ENCODE measurements around the gene NRXN3. TPM values are rescaled to one million over a fixed set of nuclear protein-coding genes. Genes with fewer than 3 reads are reported as not detected.

NRXN3 gene
- total RNA-seq, 1 donor = 2.5 TPM

DNA sequence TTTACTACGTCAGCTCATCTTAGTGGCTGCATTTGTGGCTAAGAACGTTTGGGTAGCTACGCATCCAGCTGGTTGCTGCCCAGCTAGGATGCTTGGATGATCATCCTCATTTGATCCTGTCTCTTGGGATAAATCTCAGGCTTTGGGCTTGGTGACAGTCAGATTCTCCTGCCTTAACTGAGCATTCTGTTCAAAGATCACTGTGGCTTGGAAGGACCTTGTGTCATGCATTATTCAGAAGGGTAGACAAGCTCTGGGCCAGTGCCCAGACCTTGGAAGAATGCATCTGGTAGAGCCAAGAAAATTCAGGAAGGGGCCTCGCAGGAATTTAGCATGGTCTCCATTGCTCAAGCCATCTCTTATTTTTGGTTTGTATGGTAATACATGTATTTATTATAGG, 188.4 kb downstream of the NRXN3 start:
- H2AFZ ChIP-seq (ENCODE audit: low read length) = no peak overlapping the region
- H3K4me2 ChIP-seq (ENCODE audit: insufficient read depth, low read length) = no peak overlapping the region
- DNase-seq (ENCODE audit: insufficient read length, low spot score, missing footprints) = no peak
- H3K36me3 ChIP-seq (ENCODE audit: insufficient read depth, low read length) = no peaks in the 10 kb centered on the region
- no peak overlapping the region for H3K4me3 ChIP-seq (ENCODE audit: insufficient read depth, low read length)
- TF ChIP-seq, protein P1, sequence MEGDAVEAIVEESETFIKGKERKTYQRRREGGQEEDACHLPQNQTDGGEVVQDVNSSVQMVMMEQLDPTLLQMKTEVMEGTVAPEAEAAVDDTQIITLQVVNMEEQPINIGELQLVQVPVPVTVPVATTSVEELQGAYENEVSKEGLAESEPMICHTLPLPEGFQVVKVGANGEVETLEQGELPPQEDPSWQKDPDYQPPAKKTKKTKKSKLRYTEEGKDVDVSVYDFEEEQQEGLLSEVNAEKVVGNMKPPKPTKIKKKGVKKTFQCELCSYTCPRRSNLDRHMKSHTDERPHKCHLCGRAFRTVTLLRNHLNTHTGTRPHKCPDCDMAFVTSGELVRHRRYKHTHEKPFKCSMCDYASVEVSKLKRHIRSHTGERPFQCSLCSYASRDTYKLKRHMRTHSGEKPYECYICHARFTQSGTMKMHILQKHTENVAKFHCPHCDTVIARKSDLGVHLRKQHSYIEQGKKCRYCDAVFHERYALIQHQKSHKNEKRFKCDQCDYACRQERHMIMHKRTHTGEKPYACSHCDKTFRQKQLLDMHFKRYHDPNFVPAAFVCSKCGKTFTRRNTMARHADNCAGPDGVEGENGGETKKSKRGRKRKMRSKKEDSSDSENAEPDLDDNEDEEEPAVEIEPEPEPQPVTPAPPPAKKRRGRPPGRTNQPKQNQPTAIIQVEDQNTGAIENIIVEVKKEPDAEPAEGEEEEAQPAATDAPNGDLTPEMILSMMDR (IDR thresholded peaks at IDR 0.05; ENCODE audit: extremely low read depth, low read depth, low read length) = no peak
- no peaks in the 10 kb centered on the region for H3K9me3 ChIP-seq (ENCODE audit: low read depth, low read length)
- H4K20me1 ChIP-seq (ENCODE audit: insufficient read depth, low read length) = no peaks in the 10 kb centered on the region
- no peaks in the 10 kb centered on the region for H3K4me1 ChIP-seq (ENCODE audit: insufficient read depth, low read length)
- no peak overlapping the region for H3K27ac ChIP-seq (ENCODE audit: low read depth, low read length)
- H3K79me2 ChIP-seq (ENCODE audit: insufficient read depth, low read length) = no peaks in the 10 kb centered on the region
- H3K27me3 ChIP-seq (ENCODE audit: insufficient read depth, low read length) = no peaks in the 10 kb centered on the region

DNA sequence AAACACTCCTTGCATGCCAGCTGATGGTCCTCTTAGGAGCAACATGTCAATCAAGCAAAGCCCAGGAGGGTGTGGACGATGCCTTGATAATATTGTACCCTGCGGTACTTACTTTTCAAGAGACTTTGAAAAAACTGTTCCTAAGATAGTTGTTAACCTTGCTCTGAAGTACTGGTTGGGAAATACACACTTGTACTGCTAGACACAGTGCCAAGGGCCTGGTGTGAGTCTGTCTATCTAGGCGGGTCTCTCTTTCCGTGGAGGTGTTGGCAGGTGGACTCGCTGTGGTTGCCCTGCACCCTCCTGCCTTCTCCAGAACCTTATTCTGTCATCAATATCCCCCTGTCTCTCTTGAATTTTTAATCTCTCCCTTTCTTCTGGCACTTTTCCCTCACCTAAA, 189.4 kb downstream of the NRXN3 start:
- Histone ChIP-seq H4K20me1 (ENCODE audit: insufficient read depth, low read length) (no peaks in the 10 kb centered on the region), H3K4me2 (ENCODE audit: insufficient read depth, low read length) (no peak overlapping the region), H3K27ac (ENCODE audit: low read depth, low read length) (no peak overlapping the region), H3K4me3 (ENCODE audit: insufficient read depth, low read length) (no peak overlapping the region), H3K36me3 (ENCODE audit: insufficient read depth, low read length) (no peaks in the 10 kb centered on the region), H3K27me3 (ENCODE audit: insufficient read depth, low read length) (no peaks in the 10 kb centered on the region), H2AFZ (ENCODE audit: low read length) (no peak overlapping the region), H3K4me1 (ENCODE audit: insufficient read depth, low read length) (no peaks in the 10 kb centered on the region), H3K9me3 (ENCODE audit: low read depth, low read length) (no peaks in the 10 kb centered on the region), H3K79me2 (ENCODE audit: insufficient read depth, low read length) (no peaks in the 10 kb centered on the region)
- no peak for DNase-seq (ENCODE audit: insufficient read length, low spot score, missing footprints)
- TF ChIP-seq, protein P1 (IDR thresholded peaks at IDR 0.05; ENCODE audit: extremely low read depth, low read depth, low read length) = no peak

DNA sequence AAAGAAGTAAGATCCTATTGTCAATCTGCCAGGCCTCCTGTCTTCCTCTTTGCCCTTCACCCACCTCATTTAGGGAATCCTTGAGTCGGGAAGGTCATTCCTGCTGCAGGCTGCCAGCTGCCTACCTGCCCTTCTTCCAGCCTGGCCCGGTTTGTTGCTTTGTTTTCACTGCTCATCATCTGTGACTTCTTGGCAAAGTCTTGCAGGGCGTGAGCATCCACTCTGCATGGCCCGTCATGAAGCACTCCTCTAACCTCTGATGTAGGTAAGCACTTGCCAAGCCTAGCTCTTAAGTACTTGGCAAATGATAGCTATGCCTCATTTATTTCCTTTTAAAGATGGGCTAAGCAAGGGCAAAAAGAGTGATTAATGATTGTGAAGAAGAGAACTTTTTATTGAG, 192.8 kb downstream of the NRXN3 start:
- Histone ChIP-seq H3K4me3 (ENCODE audit: insufficient read depth, low read length) (no peak overlapping the region), H3K27ac (ENCODE audit: low read depth, low read length) (no peak overlapping the region), H3K36me3 (ENCODE audit: insufficient read depth, low read length) (no peaks in the 10 kb centered on the region), H3K79me2 (ENCODE audit: insufficient read depth, low read length) (no peaks in the 10 kb centered on the region), H3K4me2 (ENCODE audit: insufficient read depth, low read length) (no peak overlapping the region), H2AFZ (ENCODE audit: low read length) (no peak overlapping the region), H3K27me3 (ENCODE audit: insufficient read depth, low read length) (no peaks in the 10 kb centered on the region), H4K20me1 (ENCODE audit: insufficient read depth, low read length) (no peaks in the 10 kb centered on the region), H3K9me3 (ENCODE audit: low read depth, low read length) (no peaks in the 10 kb centered on the region), H3K4me1 (ENCODE audit: insufficient read depth, low read length) (no peaks in the 10 kb centered on the region)
- TF ChIP-seq, protein P1 (IDR thresholded peaks at IDR 0.05; ENCODE audit: extremely low read depth, low read depth, low read length) = no peak
- DNase-seq (ENCODE audit: insufficient read length, low spot score, missing footprints) = no peak

DNA sequence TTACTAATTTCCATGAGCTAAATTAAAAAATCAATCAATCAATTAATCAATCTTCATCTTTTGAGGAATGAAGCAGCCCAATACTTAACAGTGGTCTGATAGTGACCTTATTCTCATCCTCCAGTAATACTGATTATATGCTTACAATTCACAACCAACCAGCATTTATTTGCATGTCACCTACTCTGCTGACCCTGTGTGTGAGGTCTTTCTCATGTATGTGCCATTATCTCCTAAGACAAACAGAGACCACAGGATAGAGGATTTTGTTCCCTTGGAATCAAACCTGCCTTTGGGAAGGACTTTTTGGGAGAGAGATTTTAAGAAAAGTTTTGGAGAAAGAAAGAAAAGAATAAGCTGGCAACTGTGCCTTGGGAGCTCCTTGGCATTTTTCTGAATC, 197.2 kb downstream of the NRXN3 start:
- H3K9me3 ChIP-seq (ENCODE audit: low read depth, low read length) = no peaks in the 10 kb centered on the region
- no peaks in the 10 kb centered on the region for H3K79me2 ChIP-seq (ENCODE audit: insufficient read depth, low read length)
- no peak for DNase-seq (ENCODE audit: insufficient read length, low spot score, missing footprints)
- H3K27me3 ChIP-seq (ENCODE audit: insufficient read depth, low read length) = no peaks in the 10 kb centered on the region
- H3K4me1 ChIP-seq (ENCODE audit: insufficient read depth, low read length) = no peaks in the 10 kb centered on the region
- H4K20me1 ChIP-seq (ENCODE audit: insufficient read depth, low read length) = no peaks in the 10 kb centered on the region
- no peaks in the 10 kb centered on the region for H3K36me3 ChIP-seq (ENCODE audit: insufficient read depth, low read length)
- H3K4me3 ChIP-seq (ENCODE audit: insufficient read depth, low read length) = no peak overlapping the region
- H3K4me2 ChIP-seq (ENCODE audit: insufficient read depth, low read length) = no peak overlapping the region
- H2AFZ ChIP-seq (ENCODE audit: low read length) = no peak overlapping the region
- TF ChIP-seq, protein P1 (IDR thresholded peaks at IDR 0.05; ENCODE audit: extremely low read depth, low read depth, low read length) = no peak
- H3K27ac ChIP-seq (ENCODE audit: low read depth, low read length) = no peak overlapping the region

All from osteoblast (primary cell).